Stimulated activated CD4-positive, alpha-beta T cell treated with anti-CD3 and anti-CD28 coated beads, Interleukin-12 subunit alpha, Interleukin-12 subunit beta, amount 100 ng/mL, for 24 hours (primary cell): ENCODE measurements around the gene LRFN4.

Source experiments
- DNase-seq, 2 experiments: peaks; one replicate each; pipeline ENCODE4 v3.0.0-alpha.2; 2020; ENCODE audit warnings: low read depth in 2 of 2

The LRFN4 gene

DNA sequence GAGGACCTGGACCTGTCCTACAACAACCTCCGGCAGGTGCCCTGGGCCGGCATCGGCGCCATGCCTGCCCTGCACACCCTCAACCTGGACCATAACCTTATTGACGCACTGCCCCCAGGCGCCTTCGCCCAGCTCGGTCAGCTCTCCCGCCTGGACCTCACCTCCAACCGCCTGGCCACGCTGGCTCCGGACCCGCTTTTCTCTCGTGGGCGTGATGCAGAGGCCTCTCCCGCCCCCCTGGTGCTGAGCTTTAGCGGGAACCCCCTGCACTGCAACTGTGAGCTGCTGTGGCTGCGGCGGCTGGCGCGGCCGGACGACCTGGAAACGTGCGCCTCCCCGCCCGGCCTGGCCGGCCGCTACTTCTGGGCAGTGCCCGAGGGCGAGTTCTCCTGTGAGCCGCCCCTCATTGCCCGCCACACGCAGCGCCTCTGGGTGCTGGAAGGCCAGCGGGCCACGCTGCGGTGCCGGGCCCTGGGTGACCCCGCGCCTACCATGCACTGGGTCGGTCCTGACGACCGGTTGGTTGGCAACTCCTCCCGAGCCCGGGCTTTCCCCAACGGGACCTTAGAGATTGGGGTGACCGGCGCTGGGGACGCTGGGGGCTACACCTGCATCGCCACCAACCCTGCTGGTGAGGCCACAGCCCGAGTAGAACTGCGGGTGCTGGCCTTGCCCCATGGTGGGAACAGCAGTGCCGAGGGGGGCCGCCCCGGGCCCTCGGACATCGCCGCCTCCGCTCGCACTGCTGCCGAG lies 1.5 kb downstream of the LRFN4 start:
- no peak for DNase-seq

GRCh38 chr11:66858939-66859685 lies 2.2 kb downstream of the LRFN4 start:
- no peak for DNase-seq

DNA sequence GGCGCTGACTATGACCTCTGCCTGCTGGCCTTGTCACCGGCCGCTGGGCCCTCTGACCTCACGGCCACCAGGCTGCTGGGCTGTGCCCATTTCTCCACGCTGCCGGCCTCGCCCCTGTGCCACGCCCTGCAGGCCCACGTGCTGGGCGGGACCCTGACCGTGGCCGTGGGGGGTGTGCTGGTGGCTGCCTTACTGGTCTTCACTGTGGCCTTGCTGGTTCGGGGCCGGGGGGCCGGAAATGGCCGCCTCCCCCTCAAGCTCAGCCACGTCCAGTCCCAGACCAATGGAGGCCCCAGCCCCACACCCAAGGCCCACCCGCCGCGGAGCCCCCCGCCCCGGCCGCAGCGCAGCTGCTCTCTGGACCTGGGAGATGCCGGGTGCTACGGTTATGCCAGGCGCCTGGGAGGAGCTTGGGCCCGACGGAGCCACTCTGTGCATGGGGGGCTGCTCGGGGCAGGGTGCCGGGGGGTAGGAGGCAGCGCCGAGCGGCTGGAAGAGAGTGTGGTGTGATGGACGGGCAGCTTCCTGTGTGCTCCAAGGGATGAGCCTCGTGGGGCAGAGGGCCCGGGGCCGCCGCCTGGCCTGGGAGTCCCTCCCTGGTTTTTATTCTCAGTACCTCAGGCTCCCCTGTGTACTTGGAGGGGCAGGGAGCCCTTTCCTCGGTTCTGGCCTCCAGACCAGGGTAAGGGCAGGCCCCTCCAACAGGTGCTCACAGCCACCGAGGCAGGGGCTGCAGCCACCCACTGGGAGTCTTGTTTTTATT lies 3.0 kb downstream of the LRFN4 start:
- no peak for DNase-seq

GRCh38 chr11:66860449-66860831 lies 3.6 kb downstream of the LRFN4 start:
- DNase-seq = no peak

DNA sequence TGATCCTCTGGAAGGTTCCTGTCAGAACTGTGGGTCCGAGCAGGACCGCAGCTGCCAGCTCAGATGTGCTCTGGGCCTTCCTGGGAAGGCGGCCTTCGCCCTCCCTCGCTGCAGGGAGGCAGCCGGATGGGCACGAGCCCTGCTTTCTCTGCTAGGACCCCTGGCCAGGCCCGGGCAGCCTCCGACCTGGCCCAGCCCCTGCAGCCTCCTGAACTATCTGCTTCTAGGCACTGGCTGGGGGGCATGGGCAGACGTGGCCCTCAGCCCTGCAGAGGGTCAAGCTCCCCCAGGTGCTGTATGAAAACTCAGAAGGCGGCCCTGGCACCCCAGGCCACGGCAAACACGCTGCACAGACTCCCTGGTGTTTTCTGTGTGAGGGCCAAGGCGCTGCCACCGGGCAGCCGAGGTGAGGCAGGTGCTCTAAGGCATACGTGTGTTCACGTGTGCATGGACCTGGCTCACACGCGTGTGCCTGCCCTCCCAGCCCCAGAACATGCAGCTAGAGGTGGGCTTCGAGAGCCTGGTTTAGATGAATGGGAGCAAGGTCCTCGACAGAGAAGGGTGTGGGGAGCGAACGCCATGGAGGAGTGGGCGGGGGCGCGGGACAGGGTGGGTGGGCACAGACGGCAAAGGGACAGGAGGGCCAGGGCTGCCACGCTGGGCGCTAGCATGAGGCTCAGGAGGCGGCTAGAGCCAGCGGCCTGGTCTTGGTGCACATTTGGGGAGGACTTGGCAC lies 4.3 kb downstream of the LRFN4 start:
- no peak for DNase-seq

GRCh38 chr11:66861774-66862558 lies 5.1 kb downstream of the LRFN4 start:
- DNase-seq = no peak

DNA sequence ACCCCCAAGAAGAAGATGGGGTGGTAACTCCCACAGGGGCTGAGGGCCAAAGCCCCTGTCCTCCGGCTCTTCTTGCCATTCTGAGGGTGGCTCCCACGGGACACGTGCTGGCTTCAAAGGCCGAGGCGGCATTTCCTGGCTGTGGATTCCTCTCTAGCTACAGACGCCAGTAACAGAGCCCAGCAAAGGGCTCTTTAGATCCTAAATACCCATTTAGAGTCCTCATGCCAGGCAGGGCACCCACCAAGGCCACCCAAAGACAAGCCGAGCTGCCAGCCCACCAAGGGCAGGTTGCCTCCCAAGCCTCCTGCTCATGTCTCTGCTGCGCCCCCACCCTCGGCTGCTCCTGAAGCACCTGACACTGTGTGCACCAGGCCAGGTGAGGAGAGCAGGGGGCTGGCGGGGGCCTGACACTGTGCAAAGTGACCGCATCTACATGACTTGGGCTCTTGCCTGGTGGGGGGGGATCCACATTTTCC lies 5.7 kb downstream of the LRFN4 start:
- no peak for DNase-seq

DNA sequence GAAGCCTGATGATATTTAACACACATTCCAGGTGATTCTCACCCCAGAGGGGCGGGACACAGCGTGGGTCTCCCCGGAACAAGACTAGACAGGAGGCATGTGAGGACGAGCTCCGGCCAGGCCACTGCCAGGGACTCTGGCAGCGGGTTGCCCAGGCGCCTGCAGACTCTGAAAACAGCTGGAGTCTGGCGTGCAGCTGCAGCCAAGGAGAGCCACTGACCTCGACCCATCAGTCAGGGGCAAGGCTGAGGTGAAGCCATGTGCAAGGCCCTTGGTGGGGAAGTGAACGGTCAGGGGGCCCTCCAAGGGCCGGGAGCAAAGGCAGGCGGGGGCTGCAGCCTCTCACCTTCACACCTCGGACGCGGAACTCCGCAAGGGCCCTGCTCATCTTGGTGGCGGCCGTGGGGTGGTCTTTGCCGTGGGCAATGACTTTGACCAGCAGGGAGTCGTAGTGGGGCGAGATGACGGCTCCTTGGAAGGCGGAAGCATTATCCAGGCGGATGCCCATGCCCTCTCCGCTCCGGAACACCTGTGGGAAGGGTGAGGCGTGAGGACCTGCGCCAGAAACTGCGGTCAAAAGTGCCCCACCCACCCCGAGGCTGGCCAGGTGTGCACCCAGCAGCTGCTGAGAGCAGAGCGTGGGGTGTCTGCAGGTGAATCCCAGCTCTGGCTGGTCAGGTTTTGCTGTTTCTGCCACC lies 6.7 kb downstream of the LRFN4 start:
- DNase-seq = no peak

- no peak for DNase-seq
Observed at GRCh38 chr11:66864172-66864901, 7.5 kb downstream of the LRFN4 start.

DNA sequence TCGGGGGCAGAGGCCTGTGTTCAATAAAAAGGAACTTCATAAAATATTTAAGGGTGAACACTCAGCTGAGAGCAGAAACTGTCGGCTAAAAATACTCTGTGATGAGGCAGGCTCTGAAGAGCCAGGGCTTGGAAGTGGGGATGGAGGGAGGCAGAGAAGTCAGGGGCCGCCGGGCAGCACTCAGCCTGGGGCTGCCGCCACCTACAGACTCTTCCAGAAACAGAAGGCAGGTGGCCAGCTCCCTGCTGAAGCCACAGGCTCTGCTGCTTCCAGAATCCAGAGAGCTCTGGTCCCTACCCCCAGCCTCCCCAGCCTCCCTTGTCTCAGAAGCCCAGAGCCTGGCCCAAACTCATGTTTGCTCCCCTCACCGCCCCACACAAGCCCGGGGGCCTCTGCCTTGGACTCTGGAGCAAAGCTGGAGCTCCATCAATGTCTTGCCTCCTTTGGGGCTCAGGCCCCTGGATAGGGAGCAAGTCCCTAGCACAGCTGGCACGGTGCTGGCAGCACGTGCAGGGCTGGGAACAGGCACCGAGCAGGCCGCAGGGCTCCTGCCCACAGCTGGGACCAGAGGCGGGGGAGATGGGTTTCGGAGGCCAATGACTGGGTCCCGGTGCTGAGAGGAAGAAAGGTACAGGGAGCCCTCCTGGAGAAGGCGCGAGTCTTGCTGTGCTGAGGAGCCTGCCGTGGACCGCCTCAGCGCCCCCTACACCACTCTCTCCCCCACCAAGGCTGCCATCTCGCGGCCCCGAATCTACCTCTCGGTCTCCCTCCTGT lies 8.2 kb downstream of the LRFN4 start:
- no peak for DNase-seq

DNA sequence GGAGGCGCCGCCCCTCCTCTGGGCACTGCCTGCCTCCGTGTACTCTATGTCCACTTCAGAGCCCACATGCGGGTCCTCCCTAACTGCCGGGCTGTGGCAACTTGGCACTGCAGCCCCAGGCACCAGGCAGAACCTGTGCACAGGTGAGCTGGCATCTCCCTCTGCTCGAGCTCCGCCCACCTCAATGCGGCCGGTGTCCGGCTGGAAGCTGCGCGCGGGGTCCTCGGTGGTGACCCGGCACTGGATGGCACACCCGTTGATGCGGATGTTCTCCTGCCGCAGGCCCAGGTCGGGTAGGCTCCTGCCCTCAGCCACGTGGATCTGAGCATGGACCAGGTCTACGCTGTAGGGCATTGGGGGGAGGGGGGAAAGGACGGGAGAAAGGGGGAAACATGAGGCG lies 9.1 kb downstream of the LRFN4 start:
- DNase-seq = no peak

- DNase-seq = no peak
Observed at GRCh38 chr11:66866511-66866986, 9.7 kb downstream of the LRFN4 start.

DNA sequence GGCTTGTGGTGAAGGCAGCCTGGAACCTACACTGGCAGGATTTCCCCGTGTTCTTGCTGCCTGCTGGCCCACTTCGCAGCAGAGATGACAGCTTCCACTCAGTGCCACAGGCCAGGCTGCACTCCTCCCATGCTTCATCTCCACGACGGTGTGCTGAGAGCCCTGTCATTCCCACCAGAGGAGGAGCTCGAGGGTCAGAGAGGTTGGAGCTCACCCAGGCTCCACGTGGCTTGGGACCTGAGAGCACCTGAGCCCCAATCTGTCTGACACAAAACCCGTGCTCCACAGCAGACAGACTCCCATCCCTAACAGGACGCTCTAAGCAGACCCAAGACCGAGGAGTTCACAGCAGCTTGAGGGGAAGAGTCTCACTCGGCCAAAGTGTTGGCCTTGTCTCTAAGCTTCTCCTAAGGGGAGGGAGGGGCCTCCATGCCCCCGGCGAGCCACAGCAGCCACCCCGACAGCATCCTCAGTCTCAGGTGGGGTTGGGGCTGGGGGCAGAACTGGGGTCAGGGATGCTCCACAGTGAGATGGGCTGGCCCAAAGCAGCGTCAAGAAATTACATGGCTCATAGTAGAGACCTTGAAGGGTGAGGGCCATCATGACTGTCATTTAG lies 10.7 kb downstream of the LRFN4 start:
- no peak for DNase-seq

- DNase-seq = no peak
Observed at GRCh38 chr11:66868082-66868725, 11.3 kb downstream of the LRFN4 start.

GRCh38 chr11:66868726-66869566 lies 12.1 kb downstream of the LRFN4 start:
- peak; percentile 52 to 79 for DNase-seq

- no peak for DNase-seq
Observed at GRCh38 chr11:66869567-66869870, 12.7 kb downstream of the LRFN4 start.

DNA sequence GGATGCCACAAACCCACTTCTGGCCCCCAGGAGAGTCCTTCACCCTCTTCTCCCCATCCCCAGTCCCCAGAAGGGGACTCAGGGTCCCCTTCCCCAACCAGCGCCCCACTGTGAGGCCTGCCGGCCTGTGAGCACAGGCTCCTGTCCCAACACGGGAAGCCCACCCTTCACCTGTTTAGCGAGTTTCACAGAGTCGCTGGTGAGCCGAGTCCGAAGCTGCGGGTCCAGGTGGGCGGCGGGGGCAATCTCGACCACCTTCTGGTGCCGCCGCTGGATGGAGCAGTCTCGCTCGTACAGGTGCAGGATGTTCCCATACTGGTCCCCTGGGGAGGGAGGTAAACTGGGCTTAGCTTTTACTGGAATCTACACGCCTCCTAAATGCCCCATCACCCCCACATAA lies 13.3 kb downstream of the LRFN4 start:
- DNase-seq = no peak
